Fibroblast of gingiva (primary cell): ENCODE data around the gene OR2AK2.
"Not testable (repeated sequence)": the region's sequence is repeated elsewhere in the genome, so short reads cannot be mapped to it uniquely, and the experiment has no call there.

Source experiments
- DNase-seq: peaks from one replicate; pipeline ENCODE4 v3.0.0-alpha.2; 2011; ENCODE audit warnings: low read depth

The OR2AK2 gene, protein sequence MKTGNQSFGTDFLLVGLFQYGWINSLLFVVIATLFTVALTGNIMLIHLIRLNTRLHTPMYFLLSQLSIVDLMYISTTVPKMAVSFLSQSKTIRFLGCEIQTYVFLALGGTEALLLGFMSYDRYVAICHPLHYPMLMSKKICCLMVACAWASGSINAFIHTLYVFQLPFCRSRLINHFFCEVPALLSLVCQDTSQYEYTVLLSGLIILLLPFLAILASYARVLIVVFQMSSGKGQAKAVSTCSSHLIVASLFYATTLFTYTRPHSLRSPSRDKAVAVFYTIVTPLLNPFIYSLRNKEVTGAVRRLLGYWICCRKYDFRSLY

DNA sequence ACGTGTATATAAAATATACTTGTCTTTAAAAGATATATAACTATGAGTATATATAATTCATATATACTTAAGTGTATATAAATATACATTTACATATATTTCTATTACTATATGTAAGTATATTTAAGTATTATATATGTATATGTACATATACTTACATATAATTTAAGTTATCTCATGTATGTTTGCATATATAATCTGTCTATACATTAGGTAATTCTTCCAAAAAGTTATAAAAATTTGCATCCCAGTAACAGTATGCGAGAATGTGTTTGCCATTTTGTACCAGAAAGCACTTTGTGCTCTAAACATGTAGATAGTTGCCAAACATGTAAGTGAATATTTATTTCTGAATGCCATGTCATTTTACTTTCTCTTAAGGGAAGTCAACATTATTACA lies at the start of gene OR2AK2:
TSS of gene OR2AK2 (plus strand) at position 301 of the 400 bp plus-strand sequence. CDS start 144 bp downstream, outside the sequence.
- DNase-seq: no peak

DNA sequence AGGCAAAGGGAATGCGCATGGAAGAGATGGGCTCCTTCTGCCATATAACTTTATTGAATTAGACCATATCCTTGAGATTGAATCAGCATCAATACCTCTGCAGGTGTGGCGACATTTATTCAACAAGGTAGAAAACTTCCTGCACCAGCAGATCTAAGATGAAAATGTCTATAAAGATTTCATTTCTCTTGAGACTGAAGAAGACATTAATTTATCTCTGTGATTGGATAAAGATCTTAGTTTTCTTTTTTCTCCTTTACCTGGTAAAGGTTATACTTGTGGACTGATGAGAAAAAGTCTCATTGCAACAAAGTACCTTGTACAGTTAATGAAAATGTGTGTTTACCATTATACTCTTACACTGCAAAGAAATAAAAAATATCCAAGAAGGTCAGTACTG lies 45.1 kb upstream of the OR2AK2 start, which contains the start of gene OR2T8:
TSS of gene OR2T8 (plus strand) at position 301 of the 400 bp plus-strand sequence. CDS start 766 bp downstream, outside the sequence.
- no peak for DNase-seq

DNA sequence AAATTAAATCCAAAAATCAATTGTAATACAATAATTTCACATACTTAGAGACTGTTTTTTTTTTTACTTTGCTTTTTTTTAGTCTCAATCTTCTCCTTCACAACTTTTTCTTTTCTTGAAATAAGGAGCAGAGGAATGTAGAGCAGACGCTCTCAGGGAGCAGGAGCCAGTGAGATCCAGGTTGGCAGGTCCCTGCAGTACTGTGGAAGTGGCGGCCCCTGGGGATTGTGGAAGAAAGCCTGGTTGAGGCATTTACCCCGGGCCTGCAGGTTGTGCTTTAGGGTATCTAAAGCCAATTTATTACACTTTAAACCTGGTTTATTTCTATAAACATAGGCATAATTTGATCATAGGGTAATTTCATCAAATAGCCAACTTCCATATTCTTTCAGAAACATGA lies 41.1 kb upstream of the OR2AK2 start:
- no peak for DNase-seq

DNA sequence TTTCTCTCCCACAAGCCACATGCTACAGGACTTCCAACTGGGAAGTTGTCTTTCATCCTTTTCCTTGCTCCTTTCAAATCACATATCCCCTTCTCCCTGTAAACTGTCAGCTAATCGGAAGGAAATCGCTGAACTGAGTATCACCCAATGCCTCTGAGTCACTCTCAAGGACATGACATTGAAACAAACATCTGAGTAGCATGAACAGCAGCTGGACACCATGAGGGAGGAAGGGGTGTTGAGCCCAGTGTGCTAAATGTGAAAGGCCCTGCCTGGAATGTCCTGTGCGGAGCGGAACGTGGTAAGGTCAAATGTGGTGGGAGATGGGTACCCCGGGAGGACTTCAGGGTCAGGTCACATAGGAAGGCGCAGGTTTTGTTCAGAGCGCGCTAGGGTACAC lies 40.2 kb upstream of the OR2AK2 start, which contains the start of gene OR2AJ1:
TSS of gene OR2AJ1 (plus strand) at position 22 of the 400 bp plus-strand sequence. CDS start 8,880 bp downstream, outside the sequence.
- no peak for DNase-seq

DNA sequence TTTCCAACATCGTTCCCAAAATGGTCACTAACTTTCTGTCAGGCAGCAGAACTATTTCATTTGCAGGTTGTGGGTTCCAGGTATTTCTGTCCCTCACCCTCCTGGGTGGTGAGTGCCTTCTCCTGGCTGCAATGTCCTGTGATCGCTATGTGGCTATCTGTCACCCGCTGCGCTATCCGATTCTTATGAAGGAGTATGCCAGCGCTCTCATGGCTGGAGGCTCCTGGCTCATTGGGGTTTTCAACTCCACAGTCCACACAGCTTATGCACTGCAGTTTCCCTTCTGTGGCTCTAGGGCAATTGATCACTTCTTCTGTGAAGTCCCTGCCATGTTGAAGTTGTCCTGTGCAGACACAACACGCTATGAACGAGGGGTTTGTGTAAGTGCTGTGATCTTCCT lies 31.0 kb upstream of the OR2AK2 start:
- DNase-seq: no peak

DNA sequence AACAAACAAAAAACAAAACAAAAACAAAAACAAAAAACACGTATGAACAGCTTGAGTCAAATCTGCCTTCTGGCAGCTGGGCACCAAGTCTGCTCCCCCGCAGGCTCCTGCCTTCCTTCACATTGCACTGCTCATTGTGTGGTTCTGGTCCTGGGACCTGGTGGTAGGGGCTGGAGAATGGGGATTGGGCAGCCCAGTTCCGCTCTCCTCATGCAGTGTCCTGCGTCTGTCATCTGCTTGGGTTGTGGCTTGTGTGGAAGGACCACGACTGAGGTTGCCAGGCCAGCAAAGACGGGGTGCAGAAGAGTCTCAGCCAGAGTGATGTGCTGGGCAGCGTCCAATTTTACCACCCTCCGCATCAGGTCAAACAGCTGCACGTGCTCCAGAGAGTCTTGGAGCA lies 29.3 kb upstream of the OR2AK2 start:
- no peak for DNase-seq

DNA sequence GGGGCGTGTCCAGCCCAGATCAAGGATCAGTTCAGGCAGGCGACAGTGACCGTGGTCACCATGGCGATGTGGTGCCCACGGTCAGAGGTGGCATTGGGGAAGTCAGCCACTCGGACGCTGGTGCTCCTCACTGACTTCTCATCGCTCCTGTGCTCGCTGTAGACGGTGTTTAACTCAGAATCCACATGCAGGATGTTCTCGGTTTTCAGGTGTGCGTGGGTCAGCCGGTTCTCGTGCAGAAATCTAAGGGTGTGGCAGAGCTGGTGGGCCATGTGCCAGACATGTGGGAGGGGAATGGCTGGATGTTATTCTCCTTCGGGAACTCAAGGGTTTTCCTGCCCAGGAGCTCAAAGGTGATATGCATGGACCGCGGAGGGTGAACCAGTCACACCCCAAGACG lies 28.6 kb upstream of the OR2AK2 start:
- no peak for DNase-seq

DNA sequence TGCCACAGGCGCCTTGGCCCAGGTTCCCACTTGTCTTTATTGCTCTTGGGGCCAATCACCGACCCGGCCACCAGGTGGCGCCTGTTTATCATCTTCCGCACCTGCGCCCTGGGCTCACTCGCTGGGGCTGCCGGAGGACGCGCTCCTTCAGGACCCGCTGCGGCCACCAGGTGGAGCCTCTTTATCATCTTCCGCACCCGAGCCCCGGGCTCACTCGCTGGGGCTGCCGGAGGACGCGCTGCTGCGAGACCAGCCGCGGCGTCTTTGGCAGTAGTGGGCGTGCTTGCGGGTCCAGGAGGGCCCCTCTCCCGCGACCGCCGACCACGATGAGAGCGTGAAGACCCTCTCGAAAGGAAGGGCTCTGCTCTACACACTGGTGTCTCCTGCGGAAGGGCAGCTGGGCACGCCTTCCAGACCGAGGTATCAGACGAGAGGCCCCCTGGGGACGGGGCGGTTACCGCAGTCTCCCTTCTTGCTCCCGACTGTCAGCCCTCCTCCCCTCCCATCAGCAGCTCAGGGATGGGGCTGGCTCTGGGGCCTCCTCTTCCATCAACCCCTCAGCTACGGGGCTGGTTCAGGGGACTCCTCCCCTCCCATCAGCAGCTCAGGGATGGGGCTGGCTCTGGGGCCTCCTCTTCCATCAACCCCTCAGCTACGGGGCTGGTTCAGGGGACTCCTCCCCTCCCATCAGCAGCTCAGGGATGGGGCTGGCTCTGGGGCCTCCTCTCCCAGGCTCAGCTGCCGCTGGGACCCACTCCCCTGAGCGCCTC lies 27.9 kb upstream of the OR2AK2 start:
- DNase-seq: not testable (repeated sequence)

DNA sequence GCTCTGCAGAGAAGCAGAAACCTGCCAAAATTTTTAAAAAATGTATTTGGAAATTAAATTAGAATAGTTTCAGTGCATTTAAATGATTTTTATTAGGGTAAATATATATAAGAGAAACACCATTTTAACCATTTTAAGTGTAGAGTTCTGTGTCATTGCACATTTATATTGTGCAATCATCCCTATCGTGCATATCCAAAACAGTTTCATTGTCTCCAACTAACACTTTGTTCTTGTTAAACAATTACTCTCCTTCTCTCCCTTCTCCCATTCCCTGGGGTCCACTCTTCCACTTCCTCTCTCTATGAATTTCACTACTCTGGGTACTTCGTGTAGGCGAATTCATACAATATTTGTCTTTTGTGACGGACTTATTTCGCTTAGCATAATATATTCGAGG lies 22.4 kb upstream of the OR2AK2 start:
- no peak for DNase-seq

DNA sequence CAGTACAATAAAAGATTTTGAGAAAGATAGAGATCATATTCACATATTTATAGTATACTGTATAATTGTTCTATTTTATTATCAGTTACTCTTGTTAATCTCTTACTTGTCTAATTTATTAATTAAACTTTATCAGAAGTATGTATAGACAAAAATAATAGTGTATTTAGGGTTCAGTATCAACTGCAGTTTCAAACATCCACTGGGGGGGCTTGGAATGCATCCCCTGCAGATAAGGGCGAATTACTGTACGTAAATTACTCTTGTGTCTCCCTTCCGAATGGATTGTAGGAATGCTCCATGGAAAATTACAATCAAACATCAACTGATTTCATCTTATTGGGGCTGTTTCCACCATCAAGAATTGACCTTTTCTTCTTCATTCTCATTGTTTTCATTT lies 16.5 kb upstream of the OR2AK2 start, which contains the start of gene OR2L8:
TSS of gene OR2L8 (plus strand) at position 301 of the 400 bp plus-strand sequence. CDS start at position 301, 0 bp downstream.
- DNase-seq: no peak

DNA sequence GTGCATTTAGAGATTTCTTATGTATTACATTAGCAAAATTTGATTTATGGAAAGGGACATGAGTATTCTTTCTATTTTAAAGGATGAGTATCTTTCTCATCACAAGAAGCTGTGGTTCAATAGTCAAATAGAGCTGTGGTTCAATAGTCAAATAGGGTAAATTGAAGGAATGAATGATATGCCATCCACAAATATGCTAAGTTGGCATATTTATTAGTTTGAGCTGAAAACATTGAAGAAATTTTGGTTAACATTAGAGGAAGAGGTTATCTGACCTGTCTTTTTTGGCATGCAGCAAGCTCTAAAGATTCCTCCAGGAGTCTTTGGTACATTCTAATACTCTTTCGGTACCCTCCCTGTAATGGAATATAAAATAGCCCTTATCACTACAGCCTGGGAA lies 11.6 kb upstream of the OR2AK2 start:
- no peak for DNase-seq

DNA sequence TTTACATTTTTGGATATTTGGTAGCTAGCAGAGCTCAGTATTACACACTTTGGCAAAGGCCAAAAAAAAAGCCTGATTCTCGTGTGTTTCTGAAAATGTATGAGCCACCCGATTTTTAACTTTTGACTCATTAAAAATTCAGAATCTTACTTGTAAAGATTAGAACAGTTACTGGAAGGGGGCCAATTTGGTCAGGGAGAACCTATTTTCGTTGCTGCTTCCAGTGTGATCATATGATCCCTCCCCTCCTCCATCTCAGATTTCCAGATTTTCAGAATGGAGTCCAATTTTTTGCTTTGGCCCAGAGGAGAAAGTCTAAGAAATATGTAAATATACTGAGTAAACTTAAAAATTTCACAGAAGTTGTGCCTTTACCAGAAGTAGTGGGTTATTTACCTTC lies 3.2 kb upstream of the OR2AK2 start:
- no peak for DNase-seq

DNA sequence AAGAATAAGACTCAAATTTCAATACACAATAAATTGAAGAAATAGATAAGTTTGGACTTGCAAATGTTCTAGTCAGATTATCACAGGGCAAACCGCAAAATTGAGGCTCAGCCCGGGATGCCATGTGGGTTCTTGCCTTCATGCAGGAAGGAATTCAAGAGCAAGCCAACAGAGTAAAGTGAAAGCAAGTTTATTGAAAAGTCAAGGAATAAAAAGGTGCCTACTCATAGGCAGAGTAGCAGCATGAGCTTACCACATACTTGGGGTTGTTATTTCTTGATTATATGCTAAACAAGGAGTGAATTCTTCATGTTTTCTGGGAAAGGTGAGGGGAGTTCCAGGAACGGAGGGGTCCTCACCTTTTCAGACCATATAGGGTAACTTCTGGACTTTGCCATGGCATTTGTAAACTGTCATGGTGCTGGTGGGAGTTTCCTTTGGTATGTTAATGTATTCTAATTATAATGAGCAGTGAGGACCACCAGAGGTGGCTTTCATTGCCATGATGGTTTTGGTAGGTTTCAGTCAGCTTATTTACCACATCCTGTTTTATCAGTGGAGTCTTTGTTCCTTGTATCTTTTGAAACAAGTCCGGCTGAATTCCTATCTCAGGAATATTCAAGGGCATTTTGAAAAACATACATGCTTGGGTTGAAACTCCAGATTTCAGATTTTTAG lies 2.0 kb upstream of the OR2AK2 start:
- no peak for DNase-seq

DNA sequence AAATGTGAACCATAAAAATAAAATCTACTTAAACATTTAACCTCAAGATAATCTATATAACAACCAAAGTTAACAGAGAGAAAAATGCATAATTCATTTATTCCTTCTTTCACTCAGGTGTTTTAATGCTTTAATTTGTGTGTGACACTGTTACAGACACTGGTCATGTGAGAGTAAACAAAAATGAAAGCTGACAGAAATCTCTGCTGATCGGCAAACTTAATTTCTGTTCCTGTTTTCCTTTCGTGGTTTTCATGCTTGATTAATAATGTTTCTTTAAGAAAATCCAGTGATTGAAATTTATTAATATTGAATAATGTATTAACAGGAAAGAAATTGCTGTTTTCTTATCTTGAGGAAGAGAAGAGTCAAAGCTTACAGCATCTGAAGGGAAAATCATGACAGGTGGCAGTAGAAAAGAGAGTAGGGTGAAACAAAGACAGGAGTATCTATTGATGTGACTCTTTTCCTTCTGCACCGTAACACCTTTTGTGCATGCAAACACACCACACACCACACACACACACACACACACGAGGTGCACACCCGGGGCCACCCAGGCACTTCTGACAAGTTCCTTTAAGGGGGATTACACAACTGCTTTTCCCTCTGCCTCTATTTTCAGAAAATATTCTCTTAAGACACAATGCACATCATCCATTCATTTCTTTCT lies 1.6 kb downstream of the OR2AK2 start:
- no peak for DNase-seq

DNA sequence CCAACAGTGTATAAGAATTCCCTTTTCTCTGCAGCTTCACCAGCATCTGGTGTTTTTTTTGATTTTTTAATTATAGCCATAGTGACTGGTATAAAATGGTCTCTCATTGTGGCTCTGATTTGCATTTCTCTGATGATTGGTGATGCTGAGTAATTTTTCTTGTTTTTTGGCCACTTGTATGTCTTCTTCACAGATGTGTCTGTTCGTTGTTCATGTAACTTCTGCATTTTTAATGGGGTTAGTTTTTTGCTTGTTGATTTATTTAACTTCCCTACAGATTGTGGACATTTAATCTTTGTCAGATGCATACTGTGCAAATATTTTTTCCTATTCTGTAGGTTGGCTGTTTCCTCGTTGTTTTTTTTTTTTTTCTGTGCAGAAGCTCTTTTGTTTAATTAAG lies 28.0 kb downstream of the OR2AK2 start:
- DNase-seq: no peak

DNA sequence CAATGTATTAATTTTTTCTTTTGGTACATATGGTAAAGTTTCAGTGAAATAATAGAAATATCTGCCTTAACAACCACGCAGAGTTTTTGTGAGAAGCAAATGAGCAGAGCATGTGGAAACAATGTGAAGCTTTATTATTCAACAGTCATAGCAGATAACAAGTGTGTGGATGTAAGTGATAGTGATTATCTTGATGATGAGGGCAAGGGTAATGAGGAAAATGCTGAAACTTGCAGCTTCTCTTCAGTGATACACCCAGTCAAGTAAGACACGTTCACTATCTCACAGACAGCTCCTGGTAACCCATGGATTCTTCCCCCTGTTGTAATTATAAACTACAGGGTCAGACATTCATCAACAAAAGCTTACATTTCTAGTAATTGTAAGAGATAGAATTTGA lies 33.8 kb downstream of the OR2AK2 start:
- DNase-seq: no peak

DNA sequence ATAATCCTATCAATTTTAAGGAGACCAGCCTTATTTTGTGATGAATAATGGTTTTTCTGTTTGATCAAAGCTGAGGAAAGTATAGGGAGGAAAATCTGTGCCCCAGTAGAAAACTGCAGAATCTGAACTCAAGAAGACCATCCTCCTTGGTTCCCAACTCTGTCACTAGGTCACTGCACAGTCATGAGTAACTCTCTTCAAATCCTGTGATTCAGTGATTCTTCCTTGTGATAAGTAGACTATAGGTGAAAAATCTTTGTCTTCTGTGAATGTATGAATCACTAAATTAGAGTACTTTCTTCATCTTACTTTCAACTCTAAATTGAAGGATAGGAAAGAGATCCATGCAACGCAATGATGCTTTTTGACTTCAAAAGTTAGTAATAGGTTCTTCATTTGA lies 35.1 kb downstream of the OR2AK2 start:
- DNase-seq: no peak

DNA sequence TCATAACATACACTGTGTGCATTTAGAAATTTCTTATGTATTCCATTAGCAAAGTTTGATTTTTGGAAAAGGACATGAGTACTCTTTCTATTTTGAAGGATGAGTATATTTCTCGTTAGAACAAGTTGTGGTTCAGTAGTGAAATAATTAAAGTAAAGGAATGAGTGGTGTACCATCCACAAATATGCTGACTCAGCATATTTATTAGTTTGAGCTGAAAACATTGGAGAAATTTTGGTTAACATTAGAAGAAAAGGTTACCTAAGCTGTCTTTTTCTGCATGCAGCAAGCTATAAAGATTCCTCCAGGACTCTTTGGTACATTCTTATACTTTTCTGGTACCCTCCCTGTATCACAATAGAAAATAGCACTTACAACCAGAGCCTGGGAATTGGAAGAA lies 42.7 kb downstream of the OR2AK2 start:
- DNase-seq: no peak

DNA sequence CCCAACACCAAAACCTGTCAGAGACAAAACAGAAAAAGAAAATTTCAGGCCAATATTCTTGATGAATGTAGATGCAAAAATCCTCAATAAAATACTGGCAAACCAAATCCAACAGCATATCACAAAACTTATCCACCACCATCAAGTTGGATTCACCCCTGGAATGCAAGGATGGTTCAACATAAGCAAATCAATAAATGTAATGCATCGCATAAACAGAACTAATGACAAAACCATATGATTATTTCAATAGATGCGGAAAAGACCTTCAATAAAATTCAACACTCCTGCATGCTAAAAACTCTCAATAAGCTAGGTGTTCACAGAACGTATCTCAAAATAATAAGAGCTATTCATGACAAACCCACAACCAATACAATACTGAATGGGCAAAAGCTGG lies 44.6 kb downstream of the OR2AK2 start:
- DNase-seq: no peak

DNA sequence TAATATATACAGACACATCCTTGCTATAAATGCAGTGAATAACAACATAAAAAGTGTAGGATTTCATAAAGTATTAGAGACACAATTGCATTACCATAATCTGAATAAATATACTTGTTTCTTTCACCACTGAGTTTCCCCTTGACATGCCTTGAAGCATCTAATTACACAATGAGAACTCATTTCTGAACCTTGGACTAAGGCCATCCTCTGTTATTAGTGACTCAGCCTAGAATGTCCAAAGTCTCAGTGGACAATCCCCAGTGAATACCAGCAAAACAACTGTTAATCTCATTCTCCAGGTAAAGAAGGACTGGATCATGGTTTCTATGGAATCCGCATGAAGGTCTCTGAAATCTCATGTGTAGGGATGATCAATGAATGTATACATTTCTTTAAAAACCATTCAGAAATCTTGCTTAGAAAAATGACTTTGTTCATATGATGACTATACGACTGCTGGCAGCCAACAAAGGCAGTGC lies 48.2 kb downstream of the OR2AK2 start, which contains the start of gene OR2L5:
TSS of gene OR2L5 (plus strand) at position 432 of the 482 bp plus-strand sequence. CDS start 8,288 bp downstream, outside the sequence.
- no peak for DNase-seq

DNA sequence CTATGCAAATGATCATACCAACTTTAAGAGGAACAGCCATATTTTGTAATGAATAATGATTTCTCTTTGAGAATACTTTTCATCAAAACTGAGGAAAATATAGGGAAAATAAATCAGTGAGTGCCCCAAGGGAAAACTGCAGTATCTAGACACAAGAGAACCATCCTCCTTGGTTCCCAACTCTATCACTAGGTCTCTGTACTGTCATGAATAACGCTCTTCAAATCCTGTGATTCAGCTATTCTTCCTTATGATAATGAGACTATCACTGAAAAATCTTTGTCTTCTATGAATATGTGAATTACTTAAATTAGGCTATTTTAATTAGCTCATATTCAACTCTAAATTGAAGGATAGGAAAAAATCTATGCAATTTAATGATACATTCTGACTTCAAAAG lies 50.8 kb downstream of the OR2AK2 start:
- DNase-seq: no peak
